Activated CD8-positive, alpha-beta memory T cell treated with anti-CD3 and anti-CD28 coated beads for 48 hours (primary cell): ENCODE data around the gene PNLIPRP3.
"Not testable (repeated sequence)": the region's sequence is repeated elsewhere in the genome, so short reads cannot be mapped to it uniquely, and the experiment has no call there.

Experiments
- DNase-seq, 3 experiments: peaks; one replicate each; pipeline ENCODE4 v3.0.0-alpha.2; 2020; ENCODE audit warnings: low read depth in 2 of 3, low spot score in 2 of 3

Gene PNLIPRP3

GRCh38 chr10:116427671-116428070 is at the start of gene PNLIPRP3:
TSS of gene PNLIPRP3 (plus strand) at chr10:116427847. CDS start at chr10:116428013, 166 bp downstream.
- DNase-seq: no peak

- no peak for DNase-seq
These were observed 45.4 kb upstream of the PNLIPRP3 start for GRCh38 chr10:116382290-116382689.

DNA sequence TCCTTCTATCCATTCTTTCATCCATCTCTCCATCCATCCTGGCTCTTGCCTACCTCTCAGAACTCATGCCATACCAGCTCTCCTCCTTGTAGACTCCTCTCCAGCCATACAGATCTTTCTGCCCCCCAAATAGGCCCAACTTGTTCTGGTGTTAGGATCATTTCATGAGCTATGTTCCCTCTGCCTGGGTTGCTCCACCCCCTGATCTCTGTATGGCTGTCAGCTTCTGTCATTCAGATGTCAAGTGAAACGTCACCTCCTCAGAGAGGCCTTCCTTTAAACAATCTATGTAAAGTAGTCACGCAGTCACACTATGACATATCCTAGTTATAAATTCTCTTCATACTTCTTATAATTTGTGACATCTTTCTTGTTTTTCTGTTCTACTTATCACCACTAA is 42.3 kb upstream of the PNLIPRP3 start:
- no peak for DNase-seq

- DNase-seq: no peak
These were observed 41.4 kb upstream of the PNLIPRP3 start for GRCh38 chr10:116385994-116386809.

DNA sequence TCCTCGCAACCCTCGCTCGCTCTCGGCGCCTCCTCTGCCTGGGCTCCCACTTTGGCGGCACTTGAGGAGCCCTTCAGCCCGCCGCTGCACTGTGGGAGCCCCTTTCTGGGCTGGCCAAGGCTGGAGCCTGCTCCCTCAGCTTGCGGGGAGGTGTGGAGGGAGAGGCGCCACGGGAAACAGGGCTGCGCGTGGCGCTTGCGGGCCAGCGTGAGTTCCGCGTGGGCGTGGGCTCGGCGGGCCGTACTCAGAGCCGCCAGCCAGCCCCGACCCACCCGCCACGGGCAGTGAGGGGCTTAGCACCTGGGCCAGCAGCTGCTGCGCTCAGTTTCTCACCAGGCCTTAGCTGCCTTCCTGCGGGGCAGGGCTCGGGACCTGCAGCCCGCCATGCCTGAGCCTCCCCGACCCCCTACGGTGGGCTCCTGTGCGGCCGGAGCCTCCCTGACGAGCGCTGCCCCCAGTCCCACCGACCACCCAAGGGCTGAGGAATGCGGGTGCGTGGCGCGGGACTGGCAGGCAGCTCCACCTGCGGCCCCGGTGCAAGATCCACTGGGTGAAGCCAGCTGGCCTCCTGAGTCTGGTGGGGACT is 34.3 kb upstream of the PNLIPRP3 start:
- not testable (repeated sequence) for DNase-seq

GRCh38 chr10:116395223-116395985 is 32.2 kb upstream of the PNLIPRP3 start:
- no peak for DNase-seq

GRCh38 chr10:116398224-116398623 is 29.4 kb upstream of the PNLIPRP3 start:
- DNase-seq: no peak

GRCh38 chr10:116402858-116403257 is 24.8 kb upstream of the PNLIPRP3 start:
- no peak for DNase-seq

DNA sequence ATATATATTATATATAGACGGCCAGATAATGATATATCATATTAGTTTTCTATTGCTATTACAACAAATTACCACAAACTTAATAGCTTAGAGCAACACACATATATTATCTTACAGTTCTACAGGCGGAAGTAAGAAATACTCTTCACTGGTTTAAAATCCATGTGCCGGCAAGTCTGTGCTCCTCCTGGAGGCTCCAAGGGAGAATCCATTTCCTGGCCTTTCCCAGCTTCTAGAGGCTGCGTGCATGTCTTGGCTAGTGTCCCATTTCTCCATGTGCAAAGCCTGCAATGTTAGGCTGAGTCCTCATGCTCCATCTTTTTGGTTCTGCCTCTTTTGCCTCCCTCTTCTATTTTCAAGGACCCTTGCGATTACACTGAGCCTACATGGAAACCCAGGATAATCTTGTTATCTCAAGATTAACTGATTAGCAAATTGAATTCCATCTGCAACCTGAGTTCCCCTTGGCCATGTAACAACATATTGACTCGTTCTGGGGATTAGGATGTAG is 23.9 kb upstream of the PNLIPRP3 start:
- no peak for DNase-seq

DNA sequence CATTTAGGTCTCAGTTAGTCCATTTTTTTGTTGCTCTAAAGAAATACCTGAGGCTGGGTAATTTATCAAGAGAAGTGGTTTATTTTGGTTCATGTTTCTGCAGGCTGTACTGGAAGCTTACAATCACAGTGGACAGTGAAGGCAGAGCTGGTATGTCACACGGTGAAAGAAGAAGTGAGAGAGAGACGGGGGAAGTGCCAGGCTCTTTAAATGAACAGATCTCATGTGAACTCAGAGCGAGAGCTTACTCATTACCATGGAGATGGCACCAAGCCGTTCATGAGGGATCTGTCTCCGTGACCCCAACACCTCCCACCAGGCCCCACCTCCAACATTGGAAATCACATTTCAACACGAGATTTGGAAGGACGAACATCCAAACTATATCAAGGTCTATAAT is 18.9 kb upstream of the PNLIPRP3 start:
- no peak for DNase-seq

DNA sequence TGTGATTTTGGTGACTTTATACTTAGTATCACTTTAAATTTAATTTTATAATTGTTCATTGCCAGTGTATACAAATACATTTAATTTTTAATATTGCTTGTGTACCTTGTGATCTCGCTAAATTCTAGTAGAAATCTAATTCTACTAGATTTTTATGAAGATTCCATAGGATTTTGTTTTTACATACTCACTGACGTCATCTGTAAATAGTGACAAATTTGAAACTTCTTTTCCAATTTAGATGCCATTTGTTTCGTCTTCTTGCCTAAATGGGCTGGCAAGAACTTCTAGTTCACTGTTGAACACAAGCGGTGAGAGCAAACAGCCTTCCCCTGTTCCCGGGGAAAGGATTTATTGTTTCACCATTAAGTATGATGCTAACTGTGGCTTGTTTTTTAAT is 17.3 kb upstream of the PNLIPRP3 start:
- DNase-seq: no peak

- no peak for DNase-seq
These were observed 9.8 kb upstream of the PNLIPRP3 start for GRCh38 chr10:116417821-116418220.

GRCh38 chr10:116418389-116418788 is 9.3 kb upstream of the PNLIPRP3 start:
- DNase-seq: no peak

- DNase-seq: no peak
These were observed 5.8 kb upstream of the PNLIPRP3 start for GRCh38 chr10:116421815-116422214.

DNA sequence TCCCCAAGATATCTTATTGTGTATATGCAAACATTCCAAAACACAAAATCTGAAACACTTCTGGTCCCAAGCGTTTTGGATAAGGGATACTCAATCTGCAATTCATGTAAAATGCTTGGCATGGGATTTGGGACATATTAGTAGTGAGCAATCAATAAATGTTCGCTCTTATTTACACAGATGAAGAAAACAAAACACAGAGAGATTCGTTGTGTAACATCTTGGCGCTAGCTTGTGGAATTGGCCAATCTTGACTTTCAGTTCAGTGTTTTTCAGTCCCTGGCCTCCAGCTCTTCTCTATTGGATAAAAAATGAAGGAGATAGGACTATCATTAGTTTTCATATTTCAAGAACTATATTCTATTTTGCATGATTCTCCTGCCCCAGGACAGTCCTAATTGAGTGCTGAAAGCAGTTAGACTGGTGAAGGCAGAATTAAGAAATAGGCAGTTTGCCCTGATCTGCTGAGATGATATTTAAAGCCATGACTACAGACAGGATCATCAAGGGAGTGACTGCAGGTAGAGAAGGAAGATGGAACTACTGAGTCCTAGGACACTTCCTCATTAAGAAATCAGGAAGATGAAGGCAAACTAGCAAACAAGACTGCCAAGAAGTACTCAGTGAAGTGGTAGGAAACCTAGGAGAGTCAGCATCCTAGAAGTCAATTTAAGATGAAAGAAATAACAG is 1.8 kb downstream of the PNLIPRP3 start:
- no peak for DNase-seq

GRCh38 chr10:116430288-116430687 is 2.6 kb downstream of the PNLIPRP3 start:
- no peak for DNase-seq

DNA sequence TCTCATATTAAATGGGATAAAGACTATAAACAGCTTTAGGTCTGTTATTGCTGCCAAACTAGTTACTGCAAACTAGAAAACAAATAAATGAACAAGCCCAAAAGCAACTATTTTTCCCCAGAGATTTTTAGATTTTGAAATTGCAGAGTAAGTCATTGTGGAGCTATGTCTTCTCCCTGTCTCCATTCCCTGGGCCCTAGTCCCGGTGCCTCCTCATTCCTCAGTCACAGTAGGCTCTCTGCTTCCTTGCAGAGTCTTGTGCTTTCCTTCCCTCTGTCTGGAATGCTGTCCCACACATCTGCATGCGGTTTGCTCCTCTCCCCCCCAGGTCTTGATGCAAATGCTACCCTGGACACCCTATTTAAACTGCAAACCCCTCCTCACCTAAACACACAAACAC is 4.0 kb downstream of the PNLIPRP3 start:
- DNase-seq: no peak

GRCh38 chr10:116437076-116437692 is 9.5 kb downstream of the PNLIPRP3 start:
- no peak for DNase-seq

DNA sequence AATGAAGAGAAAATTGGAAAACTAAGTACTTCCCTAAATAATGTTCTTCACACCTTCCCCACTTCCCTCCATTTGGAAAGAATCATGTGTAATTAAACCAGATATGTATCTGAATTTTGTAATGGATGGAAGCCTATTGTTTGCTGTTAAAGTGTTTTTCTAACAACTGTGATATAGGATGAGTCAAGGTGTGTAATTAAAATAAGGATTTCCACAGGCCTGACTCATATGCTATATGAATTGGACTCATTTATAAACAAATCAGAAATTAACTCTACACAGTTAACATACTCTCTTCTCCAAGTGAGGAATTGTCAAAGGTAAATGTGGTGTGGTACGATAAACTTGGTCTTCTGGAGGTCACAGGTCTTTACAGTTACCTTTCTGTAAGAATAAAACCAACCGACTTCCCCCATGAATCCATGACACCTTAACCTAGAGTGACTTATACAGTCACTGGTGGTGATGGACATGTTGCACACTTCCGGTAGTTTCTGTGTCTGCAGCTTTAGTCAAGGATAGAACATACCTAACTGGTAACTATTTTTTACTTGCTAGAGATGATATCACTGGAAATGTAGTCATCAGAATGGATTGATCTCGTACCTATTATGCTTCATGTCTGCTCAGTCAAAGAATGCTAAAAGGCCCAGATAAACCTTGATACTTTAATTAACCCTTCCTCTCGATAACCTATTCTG is 12.8 kb downstream of the PNLIPRP3 start:
- no peak for DNase-seq

DNA sequence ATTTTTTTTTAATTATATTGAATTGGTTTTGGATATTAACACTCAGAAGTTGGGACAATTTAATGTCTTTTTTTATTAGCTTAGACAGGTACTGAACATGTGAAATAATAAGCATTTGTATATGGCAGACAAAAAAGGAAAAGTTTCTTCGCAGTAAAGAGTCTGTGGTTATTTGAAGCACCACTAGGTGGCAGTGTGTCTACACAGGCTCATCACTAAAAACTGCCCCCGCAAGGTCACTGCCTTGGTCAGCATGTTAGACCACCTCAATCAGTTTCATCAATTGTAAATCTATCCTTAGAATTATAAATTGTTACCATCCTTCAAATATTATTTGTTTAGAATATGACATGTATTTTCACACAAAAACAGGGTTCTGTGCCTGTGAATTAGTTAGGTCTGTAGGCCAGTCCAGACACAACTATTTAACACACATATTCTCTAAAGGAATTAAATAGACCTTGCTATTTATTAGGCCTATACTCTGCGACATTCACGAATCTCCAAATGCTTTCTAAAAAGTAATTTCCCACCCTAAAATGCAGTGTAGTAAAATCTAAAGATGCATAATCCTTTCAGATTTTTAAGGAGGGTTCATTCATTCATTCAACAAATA is 17.0 kb downstream of the PNLIPRP3 start:
- DNase-seq: no peak
